Mesothelial cell of epicardium (in vitro differentiated cells): ENCODE data around the gene ASIC1. TPM values are rescaled to one million over a fixed set of nuclear protein-coding genes. Genes with fewer than 3 reads are reported as not detected.
"Not testable (repeated sequence)": the region's sequence is repeated elsewhere in the genome, so short reads cannot be mapped to it uniquely, and the experiment has no call there.

Experiments used
- DNase-seq, 2 experiments: peaks; one replicate each; pipeline ENCODE4 v3.0.0; 2021; ENCODE audit warnings: low spot score in 2 of 2; ENCODE audit not compliant: unreplicated experiment in 2 of 2
- H3K27ac Mint-ChIP-seq: 2 replicates; pipeline ENCODE4 v1.8.0; 2021; ENCODE audit warnings: mixed read lengths
- H3K27me3 Mint-ChIP-seq: 2 replicates; pipeline ENCODE4 v1.8.0; 2021; ENCODE audit warnings: low read depth, mixed read lengths
- H3K36me3 Mint-ChIP-seq: 2 replicates; pipeline ENCODE4 v1.8.0; 2021; ENCODE audit warnings: mixed read lengths
- H3K4me1 Mint-ChIP-seq: 2 replicates; pipeline ENCODE4 v1.8.0; 2021; ENCODE audit warnings: mixed read lengths
- H3K4me3 Mint-ChIP-seq: 2 replicates; pipeline ENCODE4 v1.8.0; 2021; ENCODE audit warnings: mild to moderate bottlenecking, moderate library complexity, mixed read lengths
- H3K9me3 Mint-ChIP-seq: 2 replicates; pipeline ENCODE4 v1.8.0; 2021; ENCODE audit warnings: mixed read lengths
- CTCF ChIP-seq: fragments of 200-600 bp; sonication (generic); IDR thresholded peaks from one replicate; pipeline ENCODE4 v1.5.0; 2021; ENCODE audit warnings: antibody characterized with exemption; ENCODE audit not compliant: unreplicated experiment
- total RNA-seq: library from RNA; stranded (reverse); gene quantifications from 3 replicates; pipeline ENCODE4 v1.2.1, GENCODE V29; 2021

The ASIC1 gene
- total RNA-seq, 1 donor from 2014 or later = 6.1 TPM

GRCh38 chr12:50024805-50025186 lies 32.6 kb upstream of the ASIC1 start:
- Mint-ChIP-seq H3K4me1 (peaks cover 15% of the 10 kb centered on the region), H3K27ac (peak overlapping the region; percentile 98), H3K36me3 (no peaks in the 10 kb centered on the region), H3K9me3 (no peaks in the 10 kb centered on the region), H3K27me3 (no peaks in the 10 kb centered on the region), H3K4me3 (peak overlapping the region; percentile 96)
- no peak for TF ChIP-seq CTCF
- DNase-seq = no peak

GRCh38 chr12:50025187-50026059 lies 32.0 kb upstream of the ASIC1 start, which contains the start of gene RACGAP1:
TSS of gene RACGAP1 (minus strand) at chr12:50025494. CDS start at chr12:50016715, 8,779 bp downstream.
- Mint-ChIP-seq H3K9me3 (no peaks in the 10 kb centered on the region), H3K27me3 (no peaks in the 10 kb centered on the region), H3K4me3 (peak within 1 kb of the TSS; percentile 96), H3K27ac (peak within 1 kb of the TSS; percentile 98), H3K36me3 (no peaks in the 10 kb centered on the region), H3K4me1 (peaks cover 15% of the 10 kb centered on the region)
- TF ChIP-seq CTCF = no peak
- peak; percentile 83 to 94 for DNase-seq

GRCh38 chr12:50026691-50027090 lies 30.7 kb upstream of the ASIC1 start:
- Mint-ChIP-seq H3K27me3 (no peaks in the 10 kb centered on the region), H3K36me3 (no peaks in the 10 kb centered on the region), H3K9me3 (no peaks in the 10 kb centered on the region), H3K4me3 (no peak overlapping the region), H3K4me1 (peaks cover 15% of the 10 kb centered on the region), H3K27ac (no peak overlapping the region)
- no peak for TF ChIP-seq CTCF
- DNase-seq = no peak

- H3K36me3 Mint-ChIP-seq, H3K4me3 Mint-ChIP-seq, DNase-seq, H3K27ac Mint-ChIP-seq, H3K4me1 Mint-ChIP-seq, H3K9me3 Mint-ChIP-seq, H3K27me3 Mint-ChIP-seq: not testable (repeated sequence)
Observed at GRCh38 chr12:50030449-50030848, 26.9 kb upstream of the ASIC1 start.

GRCh38 chr12:50032515-50032853 lies 24.9 kb upstream of the ASIC1 start:
- Mint-ChIP-seq H3K4me3 (peak overlapping the region; percentile 33), H3K27me3 (peaks cover 3% of the 10 kb centered on the region), H3K4me1 (peaks cover 2% of the 10 kb centered on the region), H3K36me3 (no peaks in the 10 kb centered on the region), H3K27ac (no peak overlapping the region), H3K9me3 (no peaks in the 10 kb centered on the region)
- DNase-seq = no peak
- no peak for TF ChIP-seq CTCF

- DNase-seq = no peak
- Mint-ChIP-seq H3K9me3 (no peaks in the 10 kb centered on the region), H3K27me3 (peaks cover 3% of the 10 kb centered on the region), H3K4me1 (peaks cover 2% of the 10 kb centered on the region), H3K36me3 (no peaks in the 10 kb centered on the region), H3K4me3 (peak overlapping the region; percentile 60), H3K27ac (no peak overlapping the region)
- TF ChIP-seq CTCF = no peak
Observed at GRCh38 chr12:50032854-50033581, 24.4 kb upstream of the ASIC1 start.
